ENCODE measurements around the gene RHD. TPM values are rescaled to one million over a fixed set of nuclear protein-coding genes. Genes with fewer than 3 reads are reported as not detected.

Gene RHD
- total RNA-seq, 4 donors from 2014 or later: not detected

DNA sequence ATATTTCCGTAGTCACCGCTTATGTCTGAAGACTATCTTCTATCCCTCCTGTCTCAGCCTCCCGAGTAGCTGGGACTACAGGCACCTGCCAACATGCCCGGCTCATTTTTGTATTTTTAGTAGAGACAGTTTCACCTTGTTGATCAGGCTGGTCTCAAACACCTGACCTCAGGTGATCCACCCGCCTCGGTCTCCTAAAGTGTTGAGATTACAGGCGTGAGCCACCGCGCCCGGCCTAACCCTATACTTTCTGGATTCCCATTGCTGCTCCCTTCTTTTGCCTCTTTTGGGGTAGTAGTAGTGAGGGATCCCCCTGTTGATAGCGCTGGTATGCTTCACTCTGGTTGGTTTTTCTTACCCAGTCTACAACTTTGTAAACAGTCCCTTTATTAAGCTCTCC is 34.3 kb upstream of the RHD start:
- no peak for TF ChIP-seq POLR2A (IDR thresholded peaks at IDR 0.05)
- TF ChIP-seq, protein P1, sequence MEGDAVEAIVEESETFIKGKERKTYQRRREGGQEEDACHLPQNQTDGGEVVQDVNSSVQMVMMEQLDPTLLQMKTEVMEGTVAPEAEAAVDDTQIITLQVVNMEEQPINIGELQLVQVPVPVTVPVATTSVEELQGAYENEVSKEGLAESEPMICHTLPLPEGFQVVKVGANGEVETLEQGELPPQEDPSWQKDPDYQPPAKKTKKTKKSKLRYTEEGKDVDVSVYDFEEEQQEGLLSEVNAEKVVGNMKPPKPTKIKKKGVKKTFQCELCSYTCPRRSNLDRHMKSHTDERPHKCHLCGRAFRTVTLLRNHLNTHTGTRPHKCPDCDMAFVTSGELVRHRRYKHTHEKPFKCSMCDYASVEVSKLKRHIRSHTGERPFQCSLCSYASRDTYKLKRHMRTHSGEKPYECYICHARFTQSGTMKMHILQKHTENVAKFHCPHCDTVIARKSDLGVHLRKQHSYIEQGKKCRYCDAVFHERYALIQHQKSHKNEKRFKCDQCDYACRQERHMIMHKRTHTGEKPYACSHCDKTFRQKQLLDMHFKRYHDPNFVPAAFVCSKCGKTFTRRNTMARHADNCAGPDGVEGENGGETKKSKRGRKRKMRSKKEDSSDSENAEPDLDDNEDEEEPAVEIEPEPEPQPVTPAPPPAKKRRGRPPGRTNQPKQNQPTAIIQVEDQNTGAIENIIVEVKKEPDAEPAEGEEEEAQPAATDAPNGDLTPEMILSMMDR (IDR thresholded peaks at IDR 0.05): no peak
- no peaks in the 10 kb centered on the region for H3K9me3 ChIP-seq
- peak overlapping the region in 2 of 3 donors; percentile 69 to 84 for H3K27ac ChIP-seq
- no peaks in the 10 kb centered on the region for H3K27me3 ChIP-seq
- peaks cover 35 to 40% of the 10 kb centered on the region in 2 donors for H3K4me1 ChIP-seq
- 92 to 96% methylated on average over 11 of the region's 11 CpGs for WGBS, 2 donors
- DNase-seq: no peak
- no peak overlapping the region for H3K4me3 ChIP-seq (replicated peaks in 1 of 3)
- peaks cover 15 to 18% of the 10 kb centered on the region in 2 donors for H3K36me3 ChIP-seq
- intact Hi-C loops (cut with DNase I): loop anchor here (10.0 kb wide), 1 partner anchor 577 kb away; the partner anchor contains the start of gene MTFR1L

DNA sequence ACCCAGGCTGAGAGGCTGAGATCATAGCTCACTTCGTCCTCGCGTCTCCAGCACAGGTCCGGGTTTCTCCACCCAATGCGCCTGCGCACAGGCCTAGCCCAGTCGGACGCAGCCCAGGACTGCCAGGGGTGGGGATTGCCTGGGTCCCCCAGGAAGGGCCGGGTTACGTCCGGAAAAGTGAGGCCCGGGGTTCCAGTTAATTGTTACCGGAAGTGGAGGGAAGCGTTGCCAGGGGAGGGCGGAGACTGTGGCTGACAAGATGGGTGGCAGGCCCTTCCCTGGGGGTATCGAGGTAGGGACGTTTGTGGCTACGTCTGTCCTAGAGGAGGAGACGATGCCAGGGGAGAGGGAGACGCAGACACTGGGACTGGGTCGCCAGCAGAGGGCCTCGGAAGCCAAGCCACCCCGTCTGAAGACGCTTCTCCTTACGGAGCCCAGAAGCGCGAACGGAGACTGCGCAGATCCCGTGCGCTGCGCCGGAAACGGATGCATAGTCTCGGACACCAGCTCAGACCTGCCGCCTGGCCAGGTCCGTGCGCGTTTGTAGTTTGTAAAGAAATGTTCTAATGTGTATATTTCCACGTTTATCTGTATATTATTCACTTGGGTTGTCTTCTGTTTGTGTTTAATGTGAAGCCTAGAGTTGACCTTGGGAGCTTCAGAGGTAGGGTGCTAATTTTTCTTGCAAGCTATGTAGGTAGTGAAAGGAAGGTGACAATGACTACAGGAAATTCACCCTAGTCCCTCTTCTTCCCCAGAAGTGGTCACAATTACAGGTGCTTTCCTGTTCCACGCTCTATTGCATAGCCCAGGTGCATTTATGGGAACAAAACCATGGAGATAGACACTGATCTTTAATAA is 32.4 kb upstream of the RHD start:
- Histone ChIP-seq H3K27me3 (no peaks in the 10 kb centered on the region), H3K4me1 (peaks cover 30 to 32% of the 10 kb centered on the region in 2 donors), H3K9me3 (no peaks in the 10 kb centered on the region), H3K4me3 (replicated peaks in 1 of 3) (peak overlapping the region in 2 of 3 donors; percentile 5 to 29), H3K36me3 (peaks cover 30 to 36% of the 10 kb centered on the region in 2 donors), H3K27ac (peak overlapping the region; percentile 66 to 89 (median 79))
- DNase-seq: peak; percentile 95 to 96
- intact Hi-C loops (cut with DNase I): loop anchor here (10.0 kb wide), 1 partner anchor 575 kb away; the partner anchor contains the start of gene MTFR1L
- peak in 1 of 2 donors; percentile 69 for TF ChIP-seq POLR2A (IDR thresholded peaks at IDR 0.05)
- TF ChIP-seq, protein P1 (IDR thresholded peaks at IDR 0.05): peak; percentile 29 to 77 (median 56)
- WGBS, 2 donors: 1% methylated on average over 39 to 40 of the region's 41 CpGs

DNA sequence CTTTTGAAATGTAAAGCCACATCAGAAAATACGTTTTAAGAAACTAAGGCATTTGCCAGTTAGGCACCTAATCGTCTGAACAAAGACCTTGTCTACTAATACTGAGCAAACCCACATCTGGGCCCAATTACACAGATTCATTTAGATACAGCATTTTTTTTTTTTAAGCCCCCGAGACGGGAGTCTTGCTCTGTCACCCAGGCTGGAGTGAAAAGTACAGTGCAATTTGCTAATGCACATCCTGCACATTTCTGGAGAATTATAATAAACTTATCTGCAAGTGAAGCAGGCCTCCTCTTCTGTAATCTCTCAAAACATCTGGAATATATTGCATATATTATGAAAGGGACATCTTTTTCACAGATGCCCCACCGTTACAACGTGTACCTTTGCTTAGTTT is 28.4 kb upstream of the RHD start:
- intact Hi-C loops (cut with DNase I): no loop called here
- Histone ChIP-seq H3K9me3 (no peaks in the 10 kb centered on the region), H3K27ac (no peak overlapping the region), H3K36me3 (peaks cover 42 to 46% of the 10 kb centered on the region in 2 donors), H3K4me3 (replicated peaks in 1 of 3) (no peak overlapping the region), H3K4me1 (peaks cover 31 to 32% of the 10 kb centered on the region in 2 donors), H3K27me3 (no peaks in the 10 kb centered on the region)
- 76 to 79% methylated on average over 6 of the region's 6 CpGs for WGBS, 2 donors
- TF ChIP-seq, protein P1 (IDR thresholded peaks at IDR 0.05): no peak
- TF ChIP-seq POLR2A (IDR thresholded peaks at IDR 0.05): no peak
- DNase-seq: no peak

DNA sequence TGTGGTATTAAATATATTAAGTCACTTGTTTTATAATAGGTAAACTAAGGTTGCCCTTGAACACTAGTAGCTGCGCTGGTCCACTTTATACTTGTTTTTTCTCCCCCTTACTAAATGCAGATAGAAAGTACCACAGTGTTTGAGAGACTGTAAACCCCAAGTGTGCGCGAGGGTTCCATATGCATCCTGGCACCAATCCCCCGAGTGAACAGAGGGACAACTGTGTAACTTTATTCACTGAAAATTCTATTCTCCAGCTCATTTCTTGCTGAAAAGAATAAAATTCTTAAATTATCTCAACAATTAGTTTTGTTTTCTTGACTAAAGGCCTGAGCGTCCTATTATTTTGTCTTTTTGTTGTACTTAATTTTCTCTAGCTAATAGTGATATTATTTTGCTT is 26.9 kb upstream of the RHD start:
- no peaks in the 10 kb centered on the region for H3K27me3 ChIP-seq
- H3K9me3 ChIP-seq: no peaks in the 10 kb centered on the region
- peaks cover 24 to 29% of the 10 kb centered on the region in 2 donors for H3K4me1 ChIP-seq
- H3K36me3 ChIP-seq: peaks cover 42 to 46% of the 10 kb centered on the region in 2 donors
- TF ChIP-seq POLR2A (IDR thresholded peaks at IDR 0.05): no peak
- no peak for DNase-seq
- intact Hi-C loops (cut with DNase I): no loop called here
- WGBS, 2 donors: 86 to 88% methylated on average over 5 of the region's 5 CpGs
- H3K4me3 ChIP-seq (replicated peaks in 1 of 3): peak overlapping the region in 1 of 3 donors; percentile 92
- H3K27ac ChIP-seq: peak overlapping the region in 1 of 3 donors; percentile 19

DNA sequence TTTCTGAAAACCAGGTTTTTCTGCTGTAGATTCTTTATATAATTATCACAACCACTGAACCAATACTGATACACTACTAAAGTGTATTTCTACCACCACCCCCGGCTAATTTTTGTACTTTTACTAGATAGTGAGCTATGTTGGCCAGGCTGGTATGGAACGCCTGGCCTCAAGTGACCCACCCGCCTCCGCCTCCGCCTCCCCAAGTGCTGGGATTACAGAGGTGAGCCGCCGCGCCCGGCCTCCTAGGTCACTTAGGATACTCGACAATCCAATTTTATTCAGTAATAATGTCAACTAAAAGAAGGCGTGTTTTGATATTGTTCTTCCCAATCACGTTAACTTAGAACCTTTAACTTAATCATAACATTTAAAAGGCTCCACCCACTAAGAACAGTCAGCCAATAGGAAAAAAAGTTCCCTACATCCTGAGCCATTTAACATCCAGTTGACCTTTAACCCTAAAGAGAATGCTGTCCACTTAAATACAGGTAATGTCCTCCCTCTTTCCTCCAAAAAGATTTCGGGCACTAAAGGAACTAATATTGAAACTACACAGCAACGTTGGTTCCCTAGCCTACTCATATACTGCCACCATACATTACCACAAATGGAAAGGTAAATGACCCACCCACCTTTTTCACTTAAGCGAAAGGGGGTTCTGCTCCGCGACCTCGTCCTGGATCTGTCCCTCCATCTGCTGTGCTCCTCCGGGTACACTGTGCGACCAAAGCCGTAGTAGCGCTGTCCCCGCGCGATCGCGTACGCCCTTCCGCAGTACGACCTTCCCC is 26.3 kb upstream of the RHD start:
- Histone ChIP-seq H3K4me1 (peaks cover 18 to 24% of the 10 kb centered on the region in 2 donors), H3K27me3 (no peaks in the 10 kb centered on the region), H3K27ac (peak overlapping the region in 2 of 3 donors; percentile 94 to 98), H3K9me3 (no peaks in the 10 kb centered on the region), H3K4me3 (replicated peaks in 1 of 3) (peak overlapping the region; percentile 67 to 96 (median 92)), H3K36me3 (peaks cover 42 to 46% of the 10 kb centered on the region in 2 donors)
- TF ChIP-seq, protein P1 (IDR thresholded peaks at IDR 0.05): no peak
- no peak for TF ChIP-seq POLR2A (IDR thresholded peaks at IDR 0.05)
- no peak for DNase-seq
- intact Hi-C loops (cut with DNase I): no loop called here
- WGBS, 2 donors: 31 to 42% methylated on average over 23 to 30 of the region's 30 CpGs

Data from thyroid gland (tissue), 4 donors.